Lung (tissue), 12 donors: ENCODE data around the gene TGFBRAP1. TPM values are rescaled to one million over a fixed set of nuclear protein-coding genes. Genes with fewer than 3 reads are reported as not detected.

Source experiments
- ATAC-seq: fragments of 200-7000 bp; cut with Tn5 transposase; one replicate; pipeline ENCODE4 v1.9.1; 2020; ENCODE audit warnings: moderate number of reproducible peaks; ENCODE audit not compliant: insufficient read depth, low FRiP score
- DNase-seq, 3 donors: peaks; one replicate each; pipeline ENCODE4 v3.0.0-alpha.2; 2013 to 2017
- H3K27ac ChIP-seq, 2 donors: one replicate each; pipeline ENCODE4 v1.5.1; 2013; ENCODE audit warnings: mild to moderate bottlenecking in 2 of 2, moderate library complexity in 2 of 2, control low read depth in 1 of 2, inconsistent platforms in 1 of 2, low read depth in 1 of 2, low read length in 1 of 2
- H3K27me3 ChIP-seq, 3 donors: one replicate each; pipeline ENCODE4 v1.5.1; 2013; ENCODE audit warnings: low read length in 2 of 3; ENCODE audit not compliant: control insufficient read depth in 3 of 3, insufficient read depth in 3 of 3
- H3K36me3 ChIP-seq, 4 donors: one replicate each; pipeline ENCODE4 v1.5.1; 2013; ENCODE audit warnings: low read length in 4 of 4, mild to moderate bottlenecking in 1 of 4, moderate library complexity in 1 of 4; ENCODE audit not compliant: control insufficient read depth in 4 of 4, insufficient read depth in 4 of 4
- H3K4me1 ChIP-seq, 5 donors: one replicate each; pipeline ENCODE4 v1.5.1; 2013; ENCODE audit warnings: low read length in 5 of 5, mild to moderate bottlenecking in 2 of 5, moderate library complexity in 1 of 5; ENCODE audit not compliant: control insufficient read depth in 5 of 5, insufficient read depth in 5 of 5
- H3K4me3 ChIP-seq: one replicate; pipeline ENCODE4 v1.5.1; 2013; ENCODE audit warnings: mild to moderate bottlenecking, control low read depth, moderate library complexity
- H3K9ac ChIP-seq, 2 donors: one replicate each; pipeline ENCODE4 v1.5.1; 2013; ENCODE audit warnings: low read length in 2 of 2, control low read depth in 1 of 2; ENCODE audit not compliant: insufficient read depth in 1 of 2
- H3K9me3 ChIP-seq, 4 donors: one replicate each; pipeline ENCODE4 v1.5.1; 2013; ENCODE audit warnings: low read length in 3 of 4, mild to moderate bottlenecking in 1 of 4, moderate library complexity in 1 of 4; ENCODE audit not compliant: control insufficient read depth in 4 of 4, insufficient read depth in 3 of 4
- WGBS, 2 donors: extraction: QIAGEN DNeasy Blood & Tissue Kit; methylation state at CpG; one replicate each; pipeline ENCODE4 v1.1.7; 2013; 5-methylcytosine and 5-hydroxymethylcytosine counted together
- polyA plus RNA-seq, 2 donors: library from polyadenylated mRNA; stranded (reverse); fragments of 200-250 nt; gene quantifications; one replicate each; pipeline ENCODE4 v1.2.1, GENCODE V29; 2013
- total RNA-seq, 2 donors: library from RNA; depleted of rRNA in 1 of 2; stranded (reverse); fragments of >200 nt in 1 of 2; gene quantifications; one replicate each; pipeline ENCODE4 v1.2.1, GENCODE V29; 2014 to 2021
- TF ChIP-seq, protein P1 (sequence below): IDR thresholded peaks from 2 replicates; pipeline ENCODE4 v1.5.1; 2012; ENCODE audit warnings: mild to moderate bottlenecking; ENCODE audit errors: control extremely low read depth, extremely low read depth
- donor health status: control.
- donor health status: control.
- donor health status: Bipolar disorder and iron deficiency.
- donor health status: healthy.
- donor health status: DM: yes; HTN: yes; CAD: no.

TGFBRAP1 gene
- total and polyA plus RNA-seq, 4 donors, result 4.0 to 19.7 (median 12.0) TPM

DNA sequence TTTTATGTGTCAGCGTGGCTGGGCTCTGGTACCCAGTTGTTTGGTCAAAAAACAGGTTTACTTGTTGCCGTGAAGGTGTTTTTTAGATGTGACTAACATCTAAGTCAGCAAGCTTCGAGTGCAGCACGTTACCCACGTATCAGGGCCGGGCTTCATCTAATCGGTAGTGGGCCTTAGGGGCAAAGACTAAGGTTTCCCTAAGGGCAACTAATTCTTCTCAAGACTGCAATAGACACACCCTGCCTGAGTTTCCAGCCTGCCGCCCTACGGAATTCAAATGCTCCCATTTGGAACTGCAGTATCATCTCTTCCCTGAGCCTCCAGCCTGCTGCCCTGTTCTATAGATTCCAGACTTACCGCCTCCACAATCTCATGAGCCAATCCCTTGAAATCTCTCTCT, 41.6 kb upstream of the TGFBRAP1 start:
- ATAC-seq (no peak), DNase-seq (no peak)
- peak overlapping the region in 1 of 2 donors; percentile 48 for H3K27ac ChIP-seq
- H3K27me3 ChIP-seq, result no peaks in the 10 kb centered on the region
- peaks cover 2 to 12% (median 6%) of the 10 kb centered on the region in 5 donors for H3K4me1 ChIP-seq
- no peak overlapping the region for H3K4me3 ChIP-seq
- WGBS, 2 donors, result 96 to 97% methylated on average over 10 of the region's 10 CpGs
- no peak overlapping the region for H3K9ac ChIP-seq
- no peaks in the 10 kb centered on the region for H3K9me3 ChIP-seq
- TF ChIP-seq, protein P1, sequence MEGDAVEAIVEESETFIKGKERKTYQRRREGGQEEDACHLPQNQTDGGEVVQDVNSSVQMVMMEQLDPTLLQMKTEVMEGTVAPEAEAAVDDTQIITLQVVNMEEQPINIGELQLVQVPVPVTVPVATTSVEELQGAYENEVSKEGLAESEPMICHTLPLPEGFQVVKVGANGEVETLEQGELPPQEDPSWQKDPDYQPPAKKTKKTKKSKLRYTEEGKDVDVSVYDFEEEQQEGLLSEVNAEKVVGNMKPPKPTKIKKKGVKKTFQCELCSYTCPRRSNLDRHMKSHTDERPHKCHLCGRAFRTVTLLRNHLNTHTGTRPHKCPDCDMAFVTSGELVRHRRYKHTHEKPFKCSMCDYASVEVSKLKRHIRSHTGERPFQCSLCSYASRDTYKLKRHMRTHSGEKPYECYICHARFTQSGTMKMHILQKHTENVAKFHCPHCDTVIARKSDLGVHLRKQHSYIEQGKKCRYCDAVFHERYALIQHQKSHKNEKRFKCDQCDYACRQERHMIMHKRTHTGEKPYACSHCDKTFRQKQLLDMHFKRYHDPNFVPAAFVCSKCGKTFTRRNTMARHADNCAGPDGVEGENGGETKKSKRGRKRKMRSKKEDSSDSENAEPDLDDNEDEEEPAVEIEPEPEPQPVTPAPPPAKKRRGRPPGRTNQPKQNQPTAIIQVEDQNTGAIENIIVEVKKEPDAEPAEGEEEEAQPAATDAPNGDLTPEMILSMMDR, result no peak
- H3K36me3 ChIP-seq, result peaks cover 0 to 6% (median 0%) of the 10 kb centered on the region in 4 donors

DNA sequence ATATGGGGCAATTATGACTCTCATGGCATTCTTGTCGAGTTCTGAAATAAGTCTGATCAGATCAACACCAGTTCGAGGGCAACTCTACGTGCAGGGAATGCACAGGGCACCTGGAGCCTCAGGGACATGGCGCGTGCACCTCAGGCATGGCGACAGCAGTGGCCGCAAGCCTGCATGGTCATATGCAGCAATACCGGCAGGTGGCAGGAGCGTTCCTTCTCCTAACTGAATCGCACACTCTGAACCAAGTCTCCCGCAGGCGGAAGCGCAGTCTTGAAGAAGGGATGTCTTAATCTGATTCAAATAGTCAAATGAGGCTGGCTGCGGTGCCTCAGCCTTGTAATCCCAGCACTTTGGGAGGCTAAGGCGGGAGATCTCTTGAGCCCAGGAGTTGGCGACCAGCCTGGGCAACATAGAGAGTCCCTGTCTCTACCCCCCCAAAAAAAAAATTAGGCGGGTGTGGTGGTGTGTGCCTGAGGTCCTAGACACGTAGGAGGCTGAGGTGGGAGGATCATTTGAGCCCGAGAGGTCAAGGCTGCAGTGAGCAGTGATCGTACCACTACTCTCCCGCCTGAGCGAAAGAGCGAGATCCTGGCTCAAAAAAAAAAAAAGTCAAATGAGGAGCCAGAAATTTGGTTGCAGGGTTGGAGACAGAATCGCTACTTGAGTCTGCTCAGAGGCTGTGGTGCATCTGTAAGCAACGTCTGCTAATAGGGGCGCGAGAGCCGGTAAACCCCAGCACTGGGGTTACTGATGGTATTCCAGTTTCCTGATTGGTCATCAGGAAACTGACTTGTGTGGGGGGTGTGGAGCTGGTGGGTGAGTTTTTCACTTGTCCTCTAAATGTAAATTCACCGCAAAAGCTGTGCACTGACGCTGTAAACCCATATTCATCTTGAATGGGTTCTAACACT, 40.5 kb upstream of the TGFBRAP1 start:
- ATAC-seq, result peak; percentile 89
- Histone ChIP-seq H3K36me3 (peaks cover 0 to 6% (median 0%) of the 10 kb centered on the region in 4 donors), H3K4me3 (no peak overlapping the region), H3K4me1 (peaks cover 0 to 12% (median 6%) of the 10 kb centered on the region in 5 donors), H3K27ac (peak overlapping the region in 1 of 2 donors; percentile 53), H3K27me3 (no peaks in the 10 kb centered on the region), H3K9ac (no peak overlapping the region), H3K9me3 (no peaks in the 10 kb centered on the region)
- peak; percentile 88 to 93 (median 89) for DNase-seq
- TF ChIP-seq, protein P1, result peak; percentile 94
- 41 to 42% methylated on average over 30 of the region's 30 CpGs for WGBS, 2 donors

DNA sequence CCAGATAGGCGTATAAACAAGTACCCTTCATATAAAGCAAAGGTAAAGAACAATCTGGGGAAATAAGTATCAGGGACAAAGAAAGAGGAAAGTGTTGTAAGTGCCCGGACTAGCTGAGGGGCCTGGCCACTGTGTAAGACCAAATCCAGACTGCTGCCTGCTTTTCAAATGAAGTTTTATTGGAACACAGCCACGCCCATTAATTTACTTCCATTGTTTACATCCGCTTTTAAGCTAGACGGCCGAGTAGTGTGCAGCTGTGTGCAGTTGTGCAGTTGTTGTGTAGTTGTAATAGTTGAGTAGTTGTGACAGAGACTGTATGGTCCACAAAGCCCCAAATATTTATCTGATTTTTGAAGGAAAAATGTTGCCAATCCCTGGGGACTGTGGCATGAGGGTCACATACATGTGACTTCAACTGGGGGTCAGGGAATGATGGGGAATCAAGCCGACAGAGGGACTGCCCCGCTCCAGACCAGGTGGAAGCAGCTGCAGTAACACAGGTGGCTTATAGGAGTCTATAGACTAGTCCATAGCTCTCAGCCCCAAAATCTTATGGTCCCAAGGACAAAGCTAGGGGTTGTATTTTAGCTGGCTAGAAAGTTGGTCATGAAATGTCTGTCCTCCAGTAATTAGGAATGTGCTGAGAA, 39.3 kb upstream of the TGFBRAP1 start:
- Histone ChIP-seq H3K4me1 (peaks cover 0 to 10% (median 3%) of the 10 kb centered on the region in 5 donors), H3K27me3 (peaks cover 0 to 2% (median 0%) of the 10 kb centered on the region in 3 donors), H3K9ac (no peak overlapping the region), H3K9me3 (no peaks in the 10 kb centered on the region), H3K4me3 (no peak overlapping the region), H3K27ac (peak overlapping the region in 1 of 2 donors; percentile 15), H3K36me3 (peaks cover 0 to 6% (median 0%) of the 10 kb centered on the region in 4 donors)
- 60 to 66% methylated on average over 8 of the region's 8 CpGs for WGBS, 2 donors
- peak in 2 of 3 donors; percentile 43 to 57 for DNase-seq
- TF ChIP-seq, protein P1, result no peak
- ATAC-seq, result no peak
